Liver (tissue), 9 donors: ENCODE data around the gene NAP1L4. TPM values are rescaled to one million over a fixed set of nuclear protein-coding genes. Genes with fewer than 3 reads are reported as not detected.

Experiments
- DNase-seq: peaks from one replicate; pipeline ENCODE4 v3.0.0-alpha.2; 2017; ENCODE audit warnings: low spot score
- H3K27ac ChIP-seq, 2 donors: one replicate each; pipeline ENCODE4 v1.7.0; 2013; ENCODE audit warnings: inconsistent platforms in 2 of 2, low read length in 2 of 2, control low read depth in 1 of 2, low read depth in 1 of 2, mild to moderate bottlenecking in 1 of 2
- H3K27me3 ChIP-seq, 4 donors: one replicate each; pipeline versions ENCODE4 v1.6.1 to v1.7.0; 2013; ENCODE audit warnings: low read length in 3 of 4, inconsistent platforms in 1 of 4, mild to moderate bottlenecking in 1 of 4, moderate library complexity in 1 of 4; ENCODE audit not compliant: control insufficient read depth in 4 of 4, insufficient read depth in 4 of 4
- H3K36me3 ChIP-seq, 4 donors: one replicate each; pipeline versions ENCODE4 v1.6.1 to v1.7.0; 2013; ENCODE audit warnings: low read length in 3 of 4, mild to moderate bottlenecking in 3 of 4, low read depth in 1 of 4, moderate library complexity in 1 of 4; ENCODE audit not compliant: control insufficient read depth in 4 of 4, insufficient read depth in 3 of 4
- H3K4me1 ChIP-seq, 4 donors: one replicate each; pipeline versions ENCODE4 v1.6.1 to v1.7.0; 2013; ENCODE audit warnings: low read length in 3 of 4, mild to moderate bottlenecking in 3 of 4, moderate library complexity in 1 of 4; ENCODE audit not compliant: control insufficient read depth in 4 of 4, insufficient read depth in 4 of 4
- H3K4me3 ChIP-seq, 3 donors: one replicate each; pipeline versions ENCODE4 v1.6.1 to v1.7.0; 2013; ENCODE audit warnings: low read length in 3 of 3, control low read depth in 1 of 3, low read depth in 1 of 3, mild to moderate bottlenecking in 1 of 3
- H3K9ac ChIP-seq, 2 donors: one replicate each; pipeline ENCODE4 v1.7.0; 2013; ENCODE audit warnings: low read length in 2 of 2, mild to moderate bottlenecking in 2 of 2, moderate library complexity in 2 of 2, control low read depth in 1 of 2, low read depth in 1 of 2
- H3K9me3 ChIP-seq, 4 donors: one replicate each; pipeline versions ENCODE4 v1.6.1 to v1.7.0; 2013; ENCODE audit warnings: low read length in 3 of 4; ENCODE audit not compliant: control insufficient read depth in 4 of 4
- FOXA1 ChIP-seq: IDR thresholded peaks from 2 replicates; pipeline ENCODE4 v1.6.1; 2016; ENCODE audit warnings: antibody characterized with exemption
- FOXA2 ChIP-seq: IDR thresholded peaks from 2 replicates; pipeline ENCODE4 v1.6.1; 2016; ENCODE audit warnings: antibody characterized with exemption
- GABPA ChIP-seq, 2 donors: IDR thresholded peaks in 1 of 2; conservative IDR thresholded peaks in 1 of 2; 2 replicates each; pipeline ENCODE4 v1.6.1; 2016; ENCODE audit warnings: antibody characterized with exemption in 2 of 2, mild to moderate bottlenecking in 1 of 2, moderate library complexity in 1 of 2
- HNF4A ChIP-seq, 2 donors: conservative IDR thresholded peaks; 2 replicates each; pipeline ENCODE4 v1.6.1; 2016; ENCODE audit warnings: antibody characterized with exemption in 2 of 2, mild to moderate bottlenecking in 2 of 2
- HNF4G ChIP-seq: IDR thresholded peaks from 2 replicates; pipeline ENCODE4 v1.6.1; 2016; ENCODE audit warnings: antibody characterized with exemption
- JUND ChIP-seq, 2 donors: IDR thresholded peaks; 2 replicates each; pipeline ENCODE4 v1.6.1; 2016; ENCODE audit warnings: antibody characterized with exemption in 2 of 2
- MAX ChIP-seq: IDR thresholded peaks from 2 replicates; pipeline ENCODE4 v1.6.1; 2016; ENCODE audit warnings: antibody characterized with exemption
- RAD21 ChIP-seq, 2 donors: IDR thresholded peaks; 2 replicates each; pipeline ENCODE4 v1.6.1; 2016; ENCODE audit warnings: antibody characterized with exemption in 2 of 2, mild to moderate bottlenecking in 2 of 2
- REST ChIP-seq: IDR thresholded peaks from 2 replicates; pipeline ENCODE4 v1.6.1; 2016; ENCODE audit warnings: antibody characterized with exemption, mild to moderate bottlenecking
- SP1 ChIP-seq: IDR thresholded peaks from 2 replicates; pipeline ENCODE4 v1.6.1; 2018; ENCODE audit warnings: antibody characterized with exemption, mild to moderate bottlenecking
- TAF1 ChIP-seq: conservative IDR thresholded peaks from 2 replicates; pipeline ENCODE4 v1.6.1; 2016; ENCODE audit warnings: antibody characterized with exemption, mild to moderate bottlenecking
- YY1 ChIP-seq: IDR thresholded peaks from 2 replicates; pipeline ENCODE4 v1.6.1; 2016; ENCODE audit warnings: antibody characterized with exemption, mild to moderate bottlenecking
- WGBS: extraction: QIAGEN DNeasy Blood & Tissue Kit; methylation state at CpG from one replicate; pipeline ENCODE4 v1.1.7; 2013; 5-methylcytosine and 5-hydroxymethylcytosine counted together
- polyA plus RNA-seq, 2 donors: library from polyadenylated mRNA; stranded (reverse) in 1 of 2; unstranded in 1 of 2; fragments of 200-250 nt in 1 of 2; fragments of >200 nt in 1 of 2; fragmentation: Nextera tagmentation in 1 of 2; extraction: Ambion mirVana in 1 of 2; gene quantifications; one replicate each; pipeline versions ENCODE4 v1.2.1 to v1.2.3, GENCODE V29; 2013 to 2015
- total RNA-seq, 2 donors: library from RNA; depleted of rRNA; stranded (reverse); fragments of >200 nt; gene quantifications; one replicate each; pipeline ENCODE4 v1.2.3, GENCODE V29; 2014
- TF ChIP-seq, protein P1 (sequence below): IDR thresholded peaks from 2 replicates; pipeline ENCODE4 v1.6.1; 2016; ENCODE audit warnings: antibody characterized with exemption
- TF ChIP-seq, protein P2 (sequence below): fragments of 150-350 bp; IDR thresholded peaks from 2 replicates; pipeline ENCODE4 v1.5.1; 2017; ENCODE audit warnings: improper control_type of control experiment, low read depth, low read length; ENCODE audit not compliant: missing input control
- TF ChIP-seq, protein P3 (sequence below): IDR thresholded peaks from 2 replicates; pipeline ENCODE4 v1.6.1; 2016; ENCODE audit warnings: antibody characterized with exemption
- donor health status: healthy.
- donor health status: healthy.
- donor health status: healthy.
- donor health status: healthy.
- donor health status: healthy.

Gene NAP1L4
- total and polyA plus RNA-seq, 4 donors: 33.2 to 110 (median 46.7) TPM

DNA sequence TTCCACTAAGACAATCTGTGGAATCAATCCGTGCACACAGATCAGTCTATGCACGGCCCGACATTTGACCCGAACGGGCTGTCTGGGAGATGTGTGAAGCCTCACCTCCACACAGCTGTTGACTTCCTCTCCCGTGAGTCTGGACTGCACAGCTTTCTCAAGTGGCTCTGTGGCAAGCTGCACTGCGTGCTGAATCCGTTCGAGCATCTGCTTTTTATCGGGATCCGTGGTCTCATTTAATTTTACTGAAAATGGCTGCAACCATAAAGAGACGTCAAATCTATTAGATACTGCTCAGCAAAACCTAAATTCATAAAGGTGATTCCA, 45.8 kb upstream of the NAP1L4 start:
- Histone ChIP-seq H3K27ac (no peak overlapping the region), H3K4me3 (no peak overlapping the region), H3K9ac (no peak overlapping the region), H3K4me1 (peaks cover 12 to 30% (median 21%) of the 10 kb centered on the region in 4 donors), H3K9me3 (no peaks in the 10 kb centered on the region), H3K36me3 (peaks cover 7 to 56% (median 36%) of the 10 kb centered on the region in 4 donors), H3K27me3 (no peaks in the 10 kb centered on the region)
- 89% methylated on average over 12 of the region's 12 CpGs for WGBS
- TF ChIP-seq YY1 (no peak), FOXA1 (no peak), RAD21 (IDR thresholded peaks at IDR 0.05) (no peak), HNF4A (conservative IDR thresholded peaks at IDR 0.05) (no peak), MAX (no peak), FOXA2 (no peak), REST (no peak), TAF1 (no peak), SP1 (no peak), JUND (IDR thresholded peaks at IDR 0.05) (no peak), HNF4G (no peak), GABPA (IDR thresholded peaks at IDR 0.05 in 1 of 2, conservative IDR thresholded peaks at IDR 0.05 in 1 of 2) (no peak)
- TF ChIP-seq, protein P1, sequence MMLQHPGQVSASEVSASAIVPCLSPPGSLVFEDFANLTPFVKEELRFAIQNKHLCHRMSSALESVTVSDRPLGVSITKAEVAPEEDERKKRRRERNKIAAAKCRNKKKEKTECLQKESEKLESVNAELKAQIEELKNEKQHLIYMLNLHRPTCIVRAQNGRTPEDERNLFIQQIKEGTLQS: no peak
- TF ChIP-seq, protein P2, sequence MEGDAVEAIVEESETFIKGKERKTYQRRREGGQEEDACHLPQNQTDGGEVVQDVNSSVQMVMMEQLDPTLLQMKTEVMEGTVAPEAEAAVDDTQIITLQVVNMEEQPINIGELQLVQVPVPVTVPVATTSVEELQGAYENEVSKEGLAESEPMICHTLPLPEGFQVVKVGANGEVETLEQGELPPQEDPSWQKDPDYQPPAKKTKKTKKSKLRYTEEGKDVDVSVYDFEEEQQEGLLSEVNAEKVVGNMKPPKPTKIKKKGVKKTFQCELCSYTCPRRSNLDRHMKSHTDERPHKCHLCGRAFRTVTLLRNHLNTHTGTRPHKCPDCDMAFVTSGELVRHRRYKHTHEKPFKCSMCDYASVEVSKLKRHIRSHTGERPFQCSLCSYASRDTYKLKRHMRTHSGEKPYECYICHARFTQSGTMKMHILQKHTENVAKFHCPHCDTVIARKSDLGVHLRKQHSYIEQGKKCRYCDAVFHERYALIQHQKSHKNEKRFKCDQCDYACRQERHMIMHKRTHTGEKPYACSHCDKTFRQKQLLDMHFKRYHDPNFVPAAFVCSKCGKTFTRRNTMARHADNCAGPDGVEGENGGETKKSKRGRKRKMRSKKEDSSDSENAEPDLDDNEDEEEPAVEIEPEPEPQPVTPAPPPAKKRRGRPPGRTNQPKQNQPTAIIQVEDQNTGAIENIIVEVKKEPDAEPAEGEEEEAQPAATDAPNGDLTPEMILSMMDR: no peak
- TF ChIP-seq, protein P3, sequence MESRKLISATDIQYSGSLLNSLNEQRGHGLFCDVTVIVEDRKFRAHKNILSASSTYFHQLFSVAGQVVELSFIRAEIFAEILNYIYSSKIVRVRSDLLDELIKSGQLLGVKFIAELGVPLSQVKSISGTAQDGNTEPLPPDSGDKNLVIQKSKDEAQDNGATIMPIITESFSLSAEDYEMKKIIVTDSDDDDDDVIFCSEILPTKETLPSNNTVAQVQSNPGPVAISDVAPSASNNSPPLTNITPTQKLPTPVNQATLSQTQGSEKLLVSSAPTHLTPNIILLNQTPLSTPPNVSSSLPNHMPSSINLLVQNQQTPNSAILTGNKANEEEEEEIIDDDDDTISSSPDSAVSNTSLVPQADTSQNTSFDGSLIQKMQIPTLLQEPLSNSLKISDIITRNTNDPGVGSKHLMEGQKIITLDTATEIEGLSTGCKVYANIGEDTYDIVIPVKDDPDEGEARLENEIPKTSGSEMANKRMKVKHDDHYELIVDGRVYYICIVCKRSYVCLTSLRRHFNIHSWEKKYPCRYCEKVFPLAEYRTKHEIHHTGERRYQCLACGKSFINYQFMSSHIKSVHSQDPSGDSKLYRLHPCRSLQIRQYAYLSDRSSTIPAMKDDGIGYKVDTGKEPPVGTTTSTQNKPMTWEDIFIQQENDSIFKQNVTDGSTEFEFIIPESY: no peak
- DNase-seq: no peak
